Stimulated activated CD4-positive, alpha-beta T cell treated with anti-CD3 and anti-CD28 coated beads, Interleukin-2, amount 100 ng/mL, for 48 hours (primary cell): ENCODE data around the gene OR5D16.
"Not testable (repeated sequence)": the region's sequence is repeated elsewhere in the genome, so short reads cannot be mapped to it uniquely, and the experiment has no call there.

Source experiments
- DNase-seq, 2 donors: peaks; one replicate each; pipeline ENCODE4 v3.0.0-alpha.2; 2020

Gene OR5D16

GRCh38 chr11:55838452-55838851 is at the start of gene OR5D16:
Gene OR5D16 (plus strand): TSS chr11:55838752. CDS start chr11:55838752, 0 bp downstream.
- DNase-seq = no peak

GRCh38 chr11:55791606-55792005 is 46.9 kb upstream of the OR5D16 start:
- no peak for DNase-seq

GRCh38 chr11:55793321-55793720 is 45.2 kb upstream of the OR5D16 start:
- DNase-seq = no peak

- no peak for DNase-seq
Measured at GRCh38 chr11:55795256-55795655, 43.3 kb upstream of the OR5D16 start, which contains the start of gene OR5D14. Gene OR5D14 (plus strand): TSS chr11:55795556. CDS start chr11:55795556, 0 bp downstream.

GRCh38 chr11:55806248-55806647 is 32.3 kb upstream of the OR5D16 start:
- no peak for DNase-seq

- DNase-seq = no peak
Measured at GRCh38 chr11:55811067-55811466, 27.5 kb upstream of the OR5D16 start, which contains the start of gene OR5L1. Gene OR5L1 (plus strand): TSS chr11:55811367. CDS start chr11:55811467, 100 bp downstream.

GRCh38 chr11:55819330-55819729 is 19.2 kb upstream of the OR5D16 start, which contains the start of gene OR5D18:
Gene OR5D18 (plus strand): TSS chr11:55819630. CDS start chr11:55819630, 0 bp downstream.
- no peak for DNase-seq

GRCh38 chr11:55826919-55827318 is 11.6 kb upstream of the OR5D16 start, which contains the start of gene OR5L2:
Gene OR5L2 (plus strand): TSS chr11:55827219. CDS start chr11:55827219, 0 bp downstream.
- DNase-seq = no peak

GRCh38 chr11:55847453-55847852 is 8.9 kb downstream of the OR5D16 start:
- no peak for DNase-seq

- DNase-seq = no peak
Measured at GRCh38 chr11:55849037-55849436, 10.5 kb downstream of the OR5D16 start.

- DNase-seq = no peak
Measured at GRCh38 chr11:55852141-55852540, 13.6 kb downstream of the OR5D16 start.

- no peak for DNase-seq
Measured at GRCh38 chr11:55854704-55855103, 16.2 kb downstream of the OR5D16 start.

GRCh38 chr11:55867354-55867753 is 28.8 kb downstream of the OR5D16 start:
- DNase-seq = not testable (repeated sequence)

- DNase-seq = not testable (repeated sequence)
Measured at GRCh38 chr11:55872731-55873130, 34.2 kb downstream of the OR5D16 start.

GRCh38 chr11:55873146-55873545 is 34.6 kb downstream of the OR5D16 start:
- DNase-seq = not testable (repeated sequence)

- DNase-seq = not testable (repeated sequence)
Measured at GRCh38 chr11:55882997-55883396, 44.4 kb downstream of the OR5D16 start, which contains the start of gene TRIM51. Gene TRIM51 (plus strand): TSS chr11:55883297. CDS start chr11:55885429, 2,132 bp downstream.

- DNase-seq = not testable (repeated sequence)
Measured at GRCh38 chr11:55884995-55885394, 46.4 kb downstream of the OR5D16 start.

- DNase-seq = not testable (repeated sequence)
Measured at GRCh38 chr11:55885481-55885880, 46.9 kb downstream of the OR5D16 start.
